ENCODE data around the gene ARHGAP26.

DNA sequence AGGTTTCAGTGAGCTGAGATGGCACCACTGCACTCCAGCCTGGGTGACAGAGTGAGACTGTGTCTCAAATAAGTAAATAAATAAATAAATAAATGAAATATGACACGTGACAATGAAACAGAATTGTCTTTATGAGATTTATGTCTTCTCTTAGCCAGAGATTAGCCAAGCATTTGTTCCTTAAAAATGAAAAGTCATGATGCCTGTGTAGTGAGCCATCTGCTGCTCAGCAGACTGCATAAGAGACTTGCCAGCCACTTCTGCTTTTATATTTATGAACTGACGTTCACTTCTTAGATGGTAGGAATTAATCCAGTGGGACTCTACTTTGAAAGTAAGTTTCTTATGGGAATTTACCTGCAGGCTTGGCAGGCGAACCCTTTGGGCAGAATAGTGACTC lies 405.9 kb downstream of the ARHGAP26 start:
- TF ChIP-seq, protein P1, sequence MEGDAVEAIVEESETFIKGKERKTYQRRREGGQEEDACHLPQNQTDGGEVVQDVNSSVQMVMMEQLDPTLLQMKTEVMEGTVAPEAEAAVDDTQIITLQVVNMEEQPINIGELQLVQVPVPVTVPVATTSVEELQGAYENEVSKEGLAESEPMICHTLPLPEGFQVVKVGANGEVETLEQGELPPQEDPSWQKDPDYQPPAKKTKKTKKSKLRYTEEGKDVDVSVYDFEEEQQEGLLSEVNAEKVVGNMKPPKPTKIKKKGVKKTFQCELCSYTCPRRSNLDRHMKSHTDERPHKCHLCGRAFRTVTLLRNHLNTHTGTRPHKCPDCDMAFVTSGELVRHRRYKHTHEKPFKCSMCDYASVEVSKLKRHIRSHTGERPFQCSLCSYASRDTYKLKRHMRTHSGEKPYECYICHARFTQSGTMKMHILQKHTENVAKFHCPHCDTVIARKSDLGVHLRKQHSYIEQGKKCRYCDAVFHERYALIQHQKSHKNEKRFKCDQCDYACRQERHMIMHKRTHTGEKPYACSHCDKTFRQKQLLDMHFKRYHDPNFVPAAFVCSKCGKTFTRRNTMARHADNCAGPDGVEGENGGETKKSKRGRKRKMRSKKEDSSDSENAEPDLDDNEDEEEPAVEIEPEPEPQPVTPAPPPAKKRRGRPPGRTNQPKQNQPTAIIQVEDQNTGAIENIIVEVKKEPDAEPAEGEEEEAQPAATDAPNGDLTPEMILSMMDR (conservative IDR thresholded peaks at IDR 0.05 in 1 of 2, IDR thresholded peaks at IDR 0.05 in 1 of 2; ENCODE audit: low read depth in 1 of 2, low read length in 2 of 2), result no peak
- no peak for TF ChIP-seq EZH2 (IDR thresholded peaks at IDR 0.05; ENCODE audit: low read length, missing control alignments)
